CD4-positive, alpha-beta T cell treated with Interleukin-17A for 1 hour (primary cell): Measurements from ENCODE around the gene NBEA.

Source experiments
- DNase-seq: peaks from one replicate; pipeline ENCODE4 v3.0.0-alpha.2; 2020

NBEA gene

GRCh38 chr13:35478271-35479037 lies 536.4 kb downstream of the NBEA start:
- DNase-seq = no peak

- no peak for DNase-seq
These were observed 537.0 kb downstream of the NBEA start for GRCh38 chr13:35479038-35479492.

- no peak for DNase-seq
These were observed 537.6 kb downstream of the NBEA start for GRCh38 chr13:35479706-35480105.

- no peak for DNase-seq
These were observed 538.3 kb downstream of the NBEA start for GRCh38 chr13:35480346-35480745.

GRCh38 chr13:35481777-35482176 lies 539.7 kb downstream of the NBEA start:
- DNase-seq = no peak

- no peak for DNase-seq
These were observed 540.5 kb downstream of the NBEA start for GRCh38 chr13:35482527-35482926.

- DNase-seq = no peak
These were observed 541.7 kb downstream of the NBEA start for GRCh38 chr13:35483761-35484160.

GRCh38 chr13:35484384-35484783 lies 542.3 kb downstream of the NBEA start:
- no peak for DNase-seq

- DNase-seq = no peak
These were observed 543.4 kb downstream of the NBEA start for GRCh38 chr13:35485424-35485823.

GRCh38 chr13:35489050-35489449 lies 547.0 kb downstream of the NBEA start:
- DNase-seq = no peak

- DNase-seq = no peak
These were observed 553.9 kb downstream of the NBEA start for GRCh38 chr13:35496006-35496405.

- DNase-seq = no peak
These were observed 554.8 kb downstream of the NBEA start for GRCh38 chr13:35496761-35497386.

GRCh38 chr13:35498231-35498630 lies 556.2 kb downstream of the NBEA start:
- DNase-seq = no peak

GRCh38 chr13:35499196-35499662 lies 557.2 kb downstream of the NBEA start:
- DNase-seq = no peak

GRCh38 chr13:35499676-35500075 lies 557.6 kb downstream of the NBEA start:
- no peak for DNase-seq

GRCh38 chr13:35500144-35500543 lies 558.1 kb downstream of the NBEA start:
- no peak for DNase-seq

- DNase-seq = no peak
These were observed 559.7 kb downstream of the NBEA start for GRCh38 chr13:35501661-35502235.

GRCh38 chr13:35502456-35502855 lies 560.4 kb downstream of the NBEA start:
- DNase-seq = no peak

- no peak for DNase-seq
These were observed 570.3 kb downstream of the NBEA start for GRCh38 chr13:35512271-35512920.

- DNase-seq = no peak
These were observed 572.0 kb downstream of the NBEA start for GRCh38 chr13:35514061-35514477.

- no peak for DNase-seq
These were observed 572.9 kb downstream of the NBEA start for GRCh38 chr13:35514801-35515502.

GRCh38 chr13:35518337-35518946 lies 576.4 kb downstream of the NBEA start:
- DNase-seq = no peak
